HUES64 (cell line): ENCODE measurements around the gene LAMC3.

Source experiments
- H3K27ac ChIP-seq: 2 replicates; pipeline ENCODE4 v1.7.0; 2013; ENCODE audit warnings: low read depth, low read length, inconsistent platforms
- H3K27me3 ChIP-seq: 2 replicates; pipeline ENCODE4 v1.6.1; 2013; ENCODE audit warnings: mild to moderate bottlenecking, low read length; ENCODE audit not compliant: insufficient read depth
- H3K36me3 ChIP-seq: 2 replicates; pipeline ENCODE4 v1.6.1; 2013; ENCODE audit warnings: mild to moderate bottlenecking, low read length; ENCODE audit not compliant: insufficient read depth
- H3K4me1 ChIP-seq: 2 replicates; pipeline ENCODE4 v1.6.1; 2013; ENCODE audit warnings: mild to moderate bottlenecking, low read length, moderate library complexity; ENCODE audit not compliant: insufficient read depth
- H3K4me3 ChIP-seq: 2 replicates; pipeline ENCODE4 v1.5.1; 2013; ENCODE audit warnings: mild to moderate bottlenecking, low read length, moderate library complexity
- H3K9ac ChIP-seq: 2 replicates; pipeline ENCODE4 v1.6.1; 2013; ENCODE audit warnings: mild to moderate bottlenecking, low read depth, low read length
- H3K9me3 ChIP-seq: 2 replicates; pipeline ENCODE4 v1.6.1; 2013; ENCODE audit warnings: low read depth, low read length; ENCODE audit not compliant: insufficient read depth
- WGBS: fragments of 150-250, 120-280 bp; methylation state at CpG from one replicate; pipeline ENCODE4 v1.1.7; 2013; ENCODE audit warnings: missing lambda C conversion rate; 5-methylcytosine and 5-hydroxymethylcytosine counted together

LAMC3 gene

GRCh38 chr9:131092030-131092429 lies 83.1 kb downstream of the LAMC3 start:
- whole genome bisulfite sequencing: 95% methylated on average over 6 of the region's 6 CpGs
- no peaks in the 10 kb centered on the region for H3K9me3 ChIP-seq
- H3K4me3 ChIP-seq: no peak overlapping the region
- H3K9ac ChIP-seq: no peak overlapping the region
- peaks cover 2% of the 10 kb centered on the region; the same call in 1 of the 2 replicates for H3K36me3 ChIP-seq
- no peak overlapping the region for H3K27ac ChIP-seq
- no peaks in the 10 kb centered on the region for H3K27me3 ChIP-seq
- H3K4me1 ChIP-seq: peaks cover 4% of the 10 kb centered on the region

GRCh38 chr9:131092548-131093440 lies 83.8 kb downstream of the LAMC3 start:
- no peaks in the 10 kb centered on the region for H3K27me3 ChIP-seq

GRCh38 chr9:131094015-131094414 lies 85.0 kb downstream of the LAMC3 start:
- Histone ChIP-seq H3K27me3 (no peaks in the 10 kb centered on the region), H3K27ac (no peak overlapping the region), H3K36me3 (no peaks in the 10 kb centered on the region; the same call in 1 of the 2 replicates), H3K9ac (no peak overlapping the region), H3K9me3 (no peaks in the 10 kb centered on the region), H3K4me1 (peaks cover 21% of the 10 kb centered on the region), H3K4me3 (no peak overlapping the region)
- 92% methylated on average over 5 of the region's 5 CpGs for WGBS

More at GRCh38 chr9:131092548-131093440, 83.8 kb downstream of the LAMC3 start:
- H3K9ac ChIP-seq: no peak overlapping the region
- 89% methylated on average over 24 of the region's 24 CpGs for WGBS
- H3K27ac ChIP-seq: no peak overlapping the region
- no peak overlapping the region for H3K4me3 ChIP-seq
- peaks cover under 1% of the 10 kb centered on the region; the same call in 1 of the 2 replicates for H3K36me3 ChIP-seq
- H3K9me3 ChIP-seq: no peaks in the 10 kb centered on the region
- H3K4me1 ChIP-seq: peaks cover 11% of the 10 kb centered on the region

GRCh38 chr9:131094622-131095021 lies 85.6 kb downstream of the LAMC3 start:
- Histone ChIP-seq H3K9ac (no peak overlapping the region), H3K27me3 (no peaks in the 10 kb centered on the region), H3K36me3 (no peaks in the 10 kb centered on the region; the same call in 1 of the 2 replicates), H3K4me3 (no peak overlapping the region), H3K27ac (no peak overlapping the region), H3K9me3 (no peaks in the 10 kb centered on the region), H3K4me1 (peaks cover 24% of the 10 kb centered on the region)
- 87% methylated on average over 12 of the region's 12 CpGs for WGBS

GRCh38 chr9:131095666-131096268 lies 86.8 kb downstream of the LAMC3 start:
- Histone ChIP-seq H3K27ac (peak overlapping the region; percentile 11; the same call in 1 of the 2 replicates), H3K36me3 (no peaks in the 10 kb centered on the region; the same call in 1 of the 2 replicates), H3K4me3 (peak overlapping the region; percentile 88), H3K9ac (no peak overlapping the region), H3K4me1 (peaks cover 30% of the 10 kb centered on the region), H3K9me3 (no peaks in the 10 kb centered on the region), H3K27me3 (no peaks in the 10 kb centered on the region)
- WGBS: 38% methylated on average over 15 of the region's 16 CpGs

- Histone ChIP-seq H3K4me1 (peaks cover 30% of the 10 kb centered on the region), H3K9ac (peak within 1 kb of the TSS; percentile 93), H3K36me3 (peaks cover 6% of the 10 kb centered on the region), H3K27me3 (no peaks in the 10 kb centered on the region), H3K4me3 (peak within 1 kb of the TSS; percentile 88), H3K9me3 (no peaks in the 10 kb centered on the region), H3K27ac (peak within 1 kb of the TSS; percentile 91)
- under 1% methylated on average over 86 of the region's 99 CpGs for WGBS
Measured at GRCh38 chr9:131096269-131097125, 87.5 kb downstream of the LAMC3 start, which contains the start of gene AIF1L. AIF1L (plus strand) TSS chr9:131096531; CDS start chr9:131096630, 99 bp downstream.

GRCh38 chr9:131097126-131097947 lies 88.4 kb downstream of the LAMC3 start:
- WGBS: 26% methylated on average over 17 of the region's 19 CpGs
- Histone ChIP-seq H3K27ac (peak overlapping the region; percentile 91), H3K4me1 (peaks cover 31% of the 10 kb centered on the region), H3K4me3 (peak overlapping the region; percentile 88), H3K9me3 (no peaks in the 10 kb centered on the region), H3K36me3 (peaks cover 7% of the 10 kb centered on the region), H3K9ac (peak overlapping the region; percentile 93), H3K27me3 (no peaks in the 10 kb centered on the region)

GRCh38 chr9:131097948-131098278 lies 88.9 kb downstream of the LAMC3 start:
- Histone ChIP-seq H3K4me1 (peaks cover 32% of the 10 kb centered on the region), H3K27me3 (no peaks in the 10 kb centered on the region), H3K4me3 (no peak overlapping the region), H3K27ac (no peak overlapping the region), H3K36me3 (peaks cover 7% of the 10 kb centered on the region), H3K9me3 (no peaks in the 10 kb centered on the region), H3K9ac (no peak overlapping the region)
- WGBS: 88% methylated on average over 8 of the region's 8 CpGs

- Histone ChIP-seq H3K4me3 (no peak overlapping the region), H3K9me3 (no peaks in the 10 kb centered on the region), H3K27me3 (no peaks in the 10 kb centered on the region), H3K36me3 (peaks cover 7% of the 10 kb centered on the region), H3K9ac (no peak overlapping the region), H3K4me1 (peaks cover 34% of the 10 kb centered on the region), H3K27ac (no peak overlapping the region)
- 78% methylated on average over 13 of the region's 13 CpGs for WGBS
Measured at GRCh38 chr9:131098391-131099101, 89.6 kb downstream of the LAMC3 start.
